Panc1 (cell line): ENCODE data around the gene FBN1.

Source experiments
- CTCF ChIP-seq: fragments of 450-650 bp; IDR thresholded peaks from 2 replicates; pipeline ENCODE4 v1.5.1; 2017; ENCODE audit warnings: mild to moderate bottlenecking
- POLR2AphosphoS5 ChIP-seq: IDR thresholded peaks from 2 replicates; pipeline ENCODE4 v1.6.1; 2012; ENCODE audit warnings: mild to moderate bottlenecking, low read depth, low read length, moderate library complexity
- REST ChIP-seq, 2 experiments: IDR thresholded peaks; 2 replicates each; pipeline ENCODE4 v1.6.1; 2011 to 2012; ENCODE audit warnings: low read depth in 2 of 2, control low read depth in 1 of 2, low read length in 1 of 2, mild to moderate bottlenecking in 1 of 2, moderate library complexity in 1 of 2; ENCODE audit not compliant: insufficient read depth in 1 of 2
- SIN3A ChIP-seq: IDR thresholded peaks from 2 replicates; pipeline ENCODE4 v1.6.1; 2012; ENCODE audit warnings: low read depth, mild to moderate bottlenecking, low read length, moderate library complexity, borderline replicate concordance; ENCODE audit not compliant: insufficient read depth
- TCF7L2 ChIP-seq: IDR thresholded peaks from 2 replicates; pipeline ENCODE4 v1.6.1; 2011; ENCODE audit warnings: mild to moderate bottlenecking, low read depth, low read length, inconsistent platforms

DNA sequence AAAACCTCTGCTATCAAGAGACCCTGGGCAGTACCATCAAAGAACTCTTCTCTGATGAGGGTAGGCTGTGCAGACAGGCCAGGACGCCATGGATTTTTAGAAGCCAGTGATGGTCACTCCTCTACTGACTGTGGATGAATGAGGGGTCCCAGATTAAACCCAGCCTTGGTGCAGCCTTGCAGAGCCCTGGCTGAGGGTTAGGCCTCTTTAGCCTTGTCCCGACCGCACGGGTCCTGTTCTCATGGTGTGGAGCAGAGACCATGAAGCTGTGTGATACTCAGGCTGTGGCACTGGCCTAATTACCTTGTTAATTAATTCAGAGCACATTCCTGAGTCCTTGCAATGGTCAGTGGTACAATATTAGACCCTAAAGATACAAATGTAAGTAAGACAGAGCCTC lies 71.7 kb downstream of the FBN1 start:
- TF ChIP-seq CTCF (no peak), POLR2AphosphoS5 (no peak), REST (IDR thresholded peaks at IDR 0.05; ENCODE audit: insufficient read depth in 1 of 2, low read depth in 2 of 2, low read length in 1 of 2) (no peak), SIN3A (no peak), TCF7L2 (no peak)
